Embryonic facial prominence (tissue), 1 donor: ENCODE measurements around the gene PRKCE.
"Not testable (repeated sequence)": the region's sequence is repeated elsewhere in the genome, so short reads cannot be mapped to it uniquely, and the experiment has no call there.

ENCODE experiments used
- DNase-seq: peaks from one replicate; pipeline ENCODE4 v3.0.0-alpha.2; 2016; ENCODE audit errors: extremely low spot score

Gene PRKCE

DNA sequence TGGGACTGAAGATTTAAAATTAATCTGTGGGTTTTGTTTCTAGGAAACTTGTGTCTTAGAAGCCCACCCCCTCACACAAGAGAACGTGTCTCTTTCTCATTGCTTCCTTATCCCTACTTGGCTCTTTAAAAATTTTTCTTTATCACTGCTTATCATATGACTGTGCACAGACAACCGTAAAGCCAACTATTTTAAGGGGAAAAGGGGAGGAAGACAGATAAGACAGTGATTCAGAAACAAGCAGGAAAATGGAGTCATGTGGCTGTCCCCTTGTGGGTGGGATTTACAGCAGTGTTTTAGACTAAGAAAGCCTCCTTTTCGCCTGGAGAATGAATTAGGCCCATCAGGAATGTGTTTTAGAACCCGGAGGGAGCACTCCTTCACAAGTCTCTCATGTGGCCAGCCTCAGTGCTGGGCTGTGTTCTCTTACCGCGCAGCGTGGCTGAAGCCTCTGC lies 17.6 kb downstream of the PRKCE start:
- DNase-seq = no peak

DNA sequence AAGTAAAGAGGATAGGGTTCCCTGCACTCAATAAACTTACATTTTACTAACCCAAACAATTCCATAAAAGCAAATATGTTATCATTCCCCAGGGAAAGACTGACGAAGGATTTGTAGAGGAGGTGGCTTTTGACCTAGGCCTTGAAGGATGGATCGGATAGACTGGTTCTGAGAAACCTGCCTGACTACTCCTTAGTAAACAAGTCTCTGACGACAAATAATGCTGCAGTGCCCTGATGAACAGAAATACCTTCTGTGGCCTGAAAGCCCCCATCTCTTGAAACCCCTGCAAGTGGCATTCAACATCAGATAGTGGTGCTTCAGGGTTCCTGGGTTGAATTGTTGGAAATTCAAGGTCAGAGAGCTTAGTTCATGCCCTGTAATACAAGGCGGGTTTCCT lies 19.2 kb downstream of the PRKCE start:
- no peak for DNase-seq

DNA sequence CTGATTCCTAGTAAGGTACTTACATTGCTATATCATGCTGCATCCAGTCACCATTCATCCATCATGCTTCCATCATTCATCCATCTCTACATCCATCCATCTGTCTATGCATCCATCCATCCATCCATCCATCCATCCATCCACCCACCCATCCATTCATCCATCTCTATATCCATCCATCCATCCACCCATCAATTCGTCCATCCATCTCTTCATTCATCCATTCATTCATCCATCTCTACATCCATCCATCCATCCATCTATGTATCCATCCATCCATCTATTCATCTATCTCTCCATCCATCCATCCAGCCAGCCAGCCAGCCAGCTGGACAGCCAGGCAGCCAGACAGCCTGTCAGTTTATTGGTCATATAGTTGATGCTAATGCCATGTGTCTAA lies 20.7 kb downstream of the PRKCE start:
- no peak for DNase-seq

- DNase-seq = no peak
These were observed 22.8 kb downstream of the PRKCE start for GRCh38 chr2:45674035-45674816.

DNA sequence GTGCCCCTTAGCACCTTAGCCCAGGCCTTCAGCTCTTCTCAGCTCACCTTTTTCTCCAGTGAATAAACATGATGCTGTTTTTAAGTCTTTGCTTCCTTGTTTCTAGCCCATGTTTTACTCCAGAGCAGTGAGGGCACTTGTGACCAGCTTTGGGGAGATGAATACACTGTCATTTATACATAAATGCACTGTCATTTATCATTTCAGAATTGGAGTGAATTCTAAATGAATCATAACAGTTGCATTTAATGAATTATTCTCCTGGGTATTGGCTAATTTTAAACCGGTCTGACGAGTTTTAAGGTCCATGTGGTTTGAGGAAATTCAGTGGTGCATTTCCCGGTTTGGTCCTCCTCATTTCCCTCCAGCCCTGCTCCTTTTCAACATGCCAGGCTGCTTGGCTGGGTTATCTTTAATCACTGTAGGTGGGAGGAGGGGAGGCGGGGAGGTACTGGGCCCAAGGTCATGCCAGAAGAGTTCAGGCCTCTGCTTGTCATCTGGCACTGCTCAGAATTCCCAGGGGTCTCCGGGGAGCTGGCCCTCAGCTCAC lies 23.9 kb downstream of the PRKCE start:
- DNase-seq = no peak

DNA sequence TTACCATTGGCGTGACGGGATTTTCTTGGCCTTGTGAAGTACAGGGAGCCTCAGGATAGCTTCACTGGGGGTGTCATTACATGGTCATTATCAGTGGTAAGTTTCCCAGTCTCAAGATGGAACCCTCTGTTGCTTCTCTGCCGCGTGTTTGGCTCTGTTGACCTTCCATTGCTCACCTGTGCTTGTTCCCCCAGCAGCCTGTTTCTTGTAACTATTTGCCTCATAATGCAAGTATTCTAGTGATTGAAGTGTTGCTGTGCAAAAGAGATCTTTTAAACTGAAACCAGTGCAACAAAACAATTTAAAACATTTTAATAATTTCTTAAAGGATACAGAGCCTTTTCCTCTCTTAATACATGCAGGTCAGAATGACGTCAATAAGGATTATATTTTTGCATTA lies 24.6 kb downstream of the PRKCE start:
- no peak for DNase-seq

GRCh38 chr2:45678791-45679348 lies 27.4 kb downstream of the PRKCE start:
- no peak for DNase-seq

DNA sequence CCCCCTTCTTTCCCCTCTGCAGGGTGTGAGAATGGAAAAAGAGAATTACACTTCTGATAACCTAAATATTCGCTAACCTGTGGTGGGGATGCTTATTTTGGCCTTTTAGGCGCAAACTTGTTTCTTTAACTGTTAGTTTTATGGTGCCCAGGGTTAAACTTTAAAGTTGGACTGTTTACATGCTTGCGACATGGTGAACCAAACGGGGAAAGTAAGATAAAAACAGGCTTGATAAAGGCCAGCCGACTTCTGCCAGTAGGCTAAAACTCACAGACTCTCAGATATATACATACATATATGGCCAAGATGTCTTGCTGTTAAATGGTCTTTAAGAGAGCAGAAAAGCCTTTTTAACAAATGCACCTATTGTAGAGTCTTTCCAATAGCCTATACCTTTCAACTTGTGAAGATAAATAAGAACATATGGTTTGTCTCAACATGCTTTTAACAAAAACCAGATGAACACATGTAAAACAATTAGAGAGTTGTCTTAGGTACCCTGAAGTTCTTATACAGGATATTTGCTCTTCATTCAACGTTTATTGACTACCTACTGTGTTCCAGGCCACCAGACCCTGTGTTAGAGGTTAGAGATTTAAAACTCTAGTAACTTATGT lies 29.0 kb downstream of the PRKCE start:
- no peak for DNase-seq

- no peak for DNase-seq
These were observed 30.2 kb downstream of the PRKCE start for GRCh38 chr2:45681675-45682074.

DNA sequence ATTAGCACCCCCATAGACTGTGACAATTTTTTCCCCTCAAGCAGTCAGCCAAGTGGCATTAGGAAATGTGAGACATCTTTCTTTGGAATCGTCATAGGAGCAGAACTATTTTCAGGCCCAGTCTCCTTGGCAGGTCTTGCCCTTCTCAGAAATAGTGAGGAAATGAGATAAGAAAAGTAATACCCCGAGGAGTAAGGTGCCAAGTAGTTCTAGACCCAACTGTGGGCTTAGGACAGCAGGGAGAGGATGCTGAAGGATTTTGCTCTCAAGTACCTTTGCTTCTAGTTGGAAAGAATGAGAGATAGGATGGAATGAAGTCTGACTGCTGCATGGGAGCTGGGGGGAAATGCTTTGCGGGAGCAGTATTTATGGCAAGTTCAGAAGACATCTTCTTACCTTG lies 31.8 kb downstream of the PRKCE start:
- no peak for DNase-seq

- no peak for DNase-seq
These were observed 33.3 kb downstream of the PRKCE start for GRCh38 chr2:45684756-45685155.

- DNase-seq = no peak
These were observed 33.8 kb downstream of the PRKCE start for GRCh38 chr2:45685260-45685659.

GRCh38 chr2:45687964-45688363 lies 36.5 kb downstream of the PRKCE start:
- DNase-seq = no peak

DNA sequence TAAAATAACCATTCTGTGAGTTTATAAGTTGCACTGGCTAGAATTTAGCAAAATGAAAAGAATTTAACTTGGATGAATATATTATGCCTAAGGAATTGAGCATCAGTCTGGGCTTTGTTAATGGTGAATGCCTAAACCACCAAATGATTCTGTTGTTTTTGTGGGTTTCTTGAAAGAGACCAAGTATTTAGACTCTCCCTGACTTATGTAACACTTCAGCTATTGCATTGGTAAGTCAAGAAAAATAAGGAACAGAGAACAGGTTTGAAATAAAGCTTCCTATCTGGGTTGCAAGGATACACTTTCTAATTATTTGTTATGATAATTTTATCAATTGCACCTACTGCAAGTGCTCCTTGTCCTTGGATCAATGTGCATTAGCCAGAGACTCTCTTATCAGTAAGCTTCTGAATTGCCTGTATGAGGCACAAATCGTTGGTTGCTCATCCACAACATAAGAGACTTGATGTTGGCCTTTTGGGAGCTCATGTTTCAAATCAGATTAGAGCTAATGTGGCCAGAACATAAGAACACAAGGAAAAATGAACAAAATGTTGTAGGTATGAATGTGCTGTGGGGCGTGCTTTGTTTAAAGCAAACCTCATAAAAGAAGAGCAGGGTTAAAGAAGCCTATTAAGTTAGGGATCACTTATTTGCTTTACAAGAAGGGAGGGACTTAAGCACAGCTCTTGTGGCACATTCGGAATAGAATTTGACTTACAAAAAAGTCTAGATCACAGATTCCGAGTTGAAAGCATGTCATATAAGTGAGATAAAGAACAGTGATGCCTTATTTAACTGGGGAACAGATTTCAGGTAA lies 37.2 kb downstream of the PRKCE start:
- DNase-seq = peak; percentile 45

DNA sequence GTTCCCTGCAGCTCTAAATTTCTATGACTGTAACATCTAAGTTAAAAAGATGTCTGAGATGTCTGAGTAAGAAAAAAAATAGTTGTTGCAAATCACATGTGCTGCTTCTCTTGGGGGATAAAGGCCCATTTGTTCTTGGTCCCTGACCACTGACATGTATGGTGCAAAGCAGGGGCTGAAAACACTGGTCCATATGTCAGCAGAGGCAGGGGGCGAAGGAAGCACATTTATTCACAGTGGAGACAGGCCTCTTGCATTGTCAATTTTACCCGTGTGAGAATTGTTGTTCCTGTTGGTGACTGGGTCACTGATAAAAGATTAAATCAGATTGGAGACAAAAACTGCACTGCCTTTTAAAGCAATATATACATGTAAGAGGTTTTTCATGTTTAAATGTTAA lies 38.8 kb downstream of the PRKCE start:
- no peak for DNase-seq

- no peak for DNase-seq
These were observed 39.9 kb downstream of the PRKCE start for GRCh38 chr2:45691171-45691999.

DNA sequence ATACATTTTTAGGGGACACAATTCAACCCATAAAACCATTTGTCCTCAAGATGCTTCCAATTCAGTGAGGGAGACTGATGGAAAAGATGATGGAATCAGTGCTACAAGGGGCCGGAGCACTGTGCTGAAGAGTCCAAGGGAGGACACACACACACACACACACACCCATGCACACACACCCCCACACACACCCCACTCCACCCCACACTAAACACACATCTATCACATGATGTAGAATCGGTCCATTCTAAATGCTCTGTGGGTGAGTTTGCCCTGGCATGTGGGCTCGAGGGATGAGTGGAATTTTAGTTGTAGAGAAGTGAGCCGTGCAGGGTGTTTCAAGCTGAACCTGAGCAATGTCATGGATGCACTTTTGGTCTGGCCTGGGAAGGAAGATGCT lies 41.1 kb downstream of the PRKCE start:
- DNase-seq = no peak

DNA sequence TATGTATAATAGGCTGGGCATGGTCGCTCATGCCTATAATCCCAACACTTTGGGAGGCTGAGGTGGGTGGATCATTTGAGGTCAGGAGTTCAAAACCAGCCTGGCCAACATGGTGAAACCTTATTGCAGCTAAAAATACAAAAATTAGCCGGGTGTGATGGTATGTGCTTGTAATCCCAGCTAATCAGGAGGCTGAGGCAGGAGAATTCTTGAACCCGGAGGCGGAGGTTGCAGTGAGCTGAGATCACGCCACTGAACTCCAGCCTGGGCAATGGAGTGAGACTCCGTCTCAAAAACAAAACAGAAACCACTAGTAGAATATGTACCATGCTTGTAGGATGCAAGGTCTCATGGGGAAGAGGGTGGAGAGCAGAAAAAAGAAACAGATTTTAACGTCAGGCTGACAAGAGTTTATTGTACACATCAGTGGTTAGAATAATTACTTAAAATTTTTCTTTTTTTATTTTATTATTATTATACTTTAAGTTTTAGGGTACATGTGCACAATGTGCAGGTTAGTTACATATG lies 44.1 kb downstream of the PRKCE start:
- DNase-seq = not testable (repeated sequence)

DNA sequence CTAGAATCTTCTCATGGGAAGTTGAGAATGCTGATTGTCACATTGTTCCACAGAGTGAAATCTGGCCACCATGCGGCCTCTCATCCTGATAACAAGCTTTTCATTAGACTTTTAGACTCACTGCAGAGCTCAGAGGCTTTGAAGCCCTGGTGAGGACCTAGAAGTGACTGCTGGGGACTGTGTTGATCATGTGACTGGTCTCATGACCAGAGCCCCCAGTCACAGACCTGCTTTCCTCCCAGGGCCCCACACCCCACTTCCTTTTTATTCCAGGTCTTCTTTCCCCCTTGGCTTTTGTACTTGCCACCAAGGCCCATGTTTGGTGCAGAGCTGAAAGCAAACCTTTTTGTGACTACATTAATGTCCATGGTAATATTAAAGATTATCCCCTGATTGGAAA lies 45.2 kb downstream of the PRKCE start:
- no peak for DNase-seq

DNA sequence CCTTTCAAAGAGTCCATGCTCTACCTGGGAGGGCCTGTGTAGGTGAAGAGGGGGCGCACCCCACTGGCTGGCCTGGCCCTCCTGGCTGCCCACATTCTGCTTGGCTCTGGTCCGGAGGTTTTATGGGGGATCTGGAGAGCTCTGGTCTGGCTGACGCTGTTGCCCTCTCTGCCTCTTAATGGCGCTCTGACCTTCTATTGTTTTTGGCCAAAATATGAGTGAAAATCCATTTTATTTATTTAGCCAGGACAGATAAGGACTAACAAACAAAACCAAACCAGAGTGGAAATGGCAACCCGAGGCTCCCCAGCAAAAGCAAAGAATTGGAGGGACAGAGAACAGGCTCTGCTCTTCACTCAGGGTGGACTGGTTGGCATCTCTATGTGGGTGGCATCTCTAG lies 45.7 kb downstream of the PRKCE start:
- no peak for DNase-seq

DNA sequence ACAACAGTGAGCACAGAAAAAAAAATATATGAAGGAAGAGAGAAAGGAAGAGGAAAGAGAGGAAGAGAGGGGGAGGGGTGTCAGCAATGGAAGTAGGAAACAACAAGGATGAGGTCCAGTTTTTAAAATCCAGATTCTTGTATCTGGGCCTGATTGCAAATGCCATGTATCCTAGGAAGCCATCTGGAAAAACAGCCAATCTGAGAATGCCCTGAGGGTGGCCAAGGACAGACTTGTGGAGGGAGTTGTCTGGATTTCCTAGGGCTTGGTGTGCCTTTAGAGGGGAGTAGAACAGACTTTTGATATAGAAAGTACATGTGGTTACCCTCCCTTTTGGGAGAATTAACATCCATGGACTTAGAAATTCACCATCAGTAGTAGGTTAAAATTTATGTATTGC lies 47.1 kb downstream of the PRKCE start:
- no peak for DNase-seq
